NCI-H2227 treated with DMSO at 0.1 percent for 48 hours (cell line): ENCODE data around the gene ZNF559.

Source experiments
- DNase-seq: peaks from one replicate; lab custom pipeline; 2025; lab: John Stamatoyannopoulos, UW

The ZNF559 gene

DNA sequence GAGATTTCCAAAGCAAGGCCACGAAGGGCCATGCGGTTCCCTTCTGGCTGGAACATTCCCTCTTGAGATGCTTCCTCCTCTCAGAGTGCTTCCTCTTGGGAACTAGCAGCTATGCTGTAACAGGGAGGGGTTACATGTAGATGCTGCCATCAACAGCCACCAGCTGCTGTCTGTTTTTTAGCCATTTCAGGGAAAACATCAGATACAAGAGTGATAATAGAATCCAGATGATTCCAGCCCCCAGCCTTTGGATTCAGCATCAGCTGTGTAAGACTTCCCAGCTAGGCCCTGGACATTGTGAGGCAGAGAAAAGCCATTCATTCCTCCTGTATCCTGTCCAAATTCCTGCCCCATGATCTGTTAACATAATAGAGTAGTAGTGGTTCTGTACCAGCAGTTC, 30.7 kb downstream of the ZNF559 start:
- DNase-seq = no peak

GRCh38 chr19:9362905-9363304, 38.9 kb downstream of the ZNF559 start, which contains the start of gene ZNF177:
Gene ZNF177 (plus strand): TSS chr19:9363013. CDS start chr19:9378312, 15,299 bp downstream.
- peak; percentile 28 for DNase-seq

DNA sequence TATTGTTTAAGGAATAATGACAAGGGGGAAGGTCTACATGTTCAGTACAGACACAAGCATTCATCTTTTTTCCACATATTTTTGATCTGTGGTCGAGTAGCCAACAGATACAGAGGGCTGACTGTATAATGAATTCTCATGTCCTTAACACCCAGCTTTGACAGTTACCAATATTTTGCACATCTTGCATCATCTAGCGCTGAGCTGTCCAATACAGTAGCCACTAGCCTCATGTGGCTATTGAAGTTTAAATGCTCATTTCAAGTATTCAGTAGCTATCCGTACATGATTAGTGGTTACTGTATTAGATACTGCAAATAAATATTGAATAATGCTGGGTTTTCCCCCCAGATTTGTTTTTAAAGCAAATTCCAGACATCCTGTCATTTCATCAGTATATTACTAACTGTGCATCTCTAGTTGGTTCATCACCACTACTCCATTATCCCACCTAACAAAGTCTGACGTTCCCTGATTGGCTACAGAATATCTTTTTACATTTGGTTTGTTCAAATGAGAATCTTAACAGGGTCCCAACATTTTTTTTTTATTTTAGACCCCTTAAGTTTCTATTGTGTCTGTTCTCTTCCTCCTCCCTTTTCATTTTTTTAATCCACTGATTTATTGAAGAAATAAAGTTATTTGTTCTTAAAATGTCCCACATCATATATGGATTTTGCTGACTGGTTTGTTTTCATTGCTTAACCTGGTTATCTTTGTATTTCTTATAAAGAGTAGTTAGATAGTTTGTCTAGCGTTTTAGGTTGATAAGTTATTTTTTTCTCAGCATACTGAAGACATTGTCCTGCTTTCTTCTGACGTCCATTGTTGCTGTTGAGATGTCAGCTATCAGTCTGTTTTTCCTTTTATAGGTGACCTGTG, 47.0 kb downstream of the ZNF559 start:
- DNase-seq = no peak

DNA sequence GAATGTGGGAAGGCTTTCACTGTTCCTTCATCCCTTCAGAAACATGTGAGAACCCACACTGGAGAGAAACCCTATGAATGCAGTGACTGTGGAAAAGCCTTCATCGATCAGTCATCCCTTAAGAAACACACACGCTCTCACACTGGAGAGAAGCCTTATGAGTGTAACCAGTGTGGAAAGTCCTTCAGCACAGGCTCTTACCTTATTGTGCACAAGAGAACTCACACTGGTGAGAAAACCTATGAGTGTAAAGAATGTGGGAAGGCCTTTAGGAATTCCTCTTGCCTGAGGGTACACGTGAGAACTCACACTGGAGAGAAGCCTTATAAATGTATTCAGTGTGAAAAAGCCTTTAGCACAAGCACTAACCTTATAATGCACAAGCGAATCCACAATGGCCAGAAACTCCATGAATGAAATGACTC, 57.4 kb downstream of the ZNF559 start:
- DNase-seq = no peak
